BJ (cell line): ENCODE measurements around the gene CD37. TPM values are rescaled to one million over a fixed set of nuclear protein-coding genes. Genes with fewer than 3 reads are reported as not detected.

Source experiments
- CTCF ChIA-PET: fragments of 350-600 bp; formaldehyde crosslinking; extraction: SDS; loops from one replicate; lab custom pipeline; 2021; ENCODE audit warnings: antibody characterized with exemption, inconsistent platforms; lab: Yijun Ruan, JAX
- POLR2A ChIA-PET: fragments of 300-600 bp; sonication (Branson Sonifier 250); formaldehyde crosslinking; extraction: SDS; loops from one replicate; lab custom pipeline; 2021; ENCODE audit warnings: antibody characterized with exemption; lab: Charles Lee
- DNase-seq: peaks from one replicate; pipeline ENCODE4 v3.0.0-alpha.2; 2011; ENCODE audit warnings: low read depth
- H3K27me3 ChIP-seq: 2 replicates; pipeline ENCODE4 v1.6.0; 2011; ENCODE audit warnings: low read length; ENCODE audit not compliant: control insufficient read depth, insufficient read depth
- H3K36me3 ChIP-seq: 2 replicates; pipeline ENCODE4 v1.5.1; 2011; ENCODE audit warnings: low read length; ENCODE audit not compliant: control insufficient read depth, insufficient read depth
- H3K4me3 ChIP-seq: 2 replicates; pipeline ENCODE4 v1.5.1; 2011; ENCODE audit warnings: low read depth, mild to moderate bottlenecking, control low read depth, low read length
- CTCF ChIP-seq: IDR thresholded peaks from 2 replicates; pipeline ENCODE4 v1.5.1; 2011; ENCODE audit warnings: low read depth, mild to moderate bottlenecking, control low read depth, inconsistent platforms, low read length, moderate library complexity; ENCODE audit not compliant: insufficient read depth
- polyA plus RNA-seq: library from polyadenylated mRNA; depleted of rRNA; stranded (reverse); fragments of >200 nt; gene quantifications from 2 replicates; pipeline ENCODE4 v1.2.3, GENCODE V29; 2011

CD37 gene
- polyA plus RNA-seq, 1 experiment, result not detected

GRCh38 chr19:49333418-49333805 is 1.8 kb upstream of the CD37 start:
- H3K27me3 ChIP-seq, result no peaks in the 10 kb centered on the region
- no peak overlapping the region for H3K4me3 ChIP-seq
- CTCF ChIA-PET, result no interaction called here
- no peak for DNase-seq
- no peak for TF ChIP-seq CTCF
- no peaks in the 10 kb centered on the region; the same call in 1 of the 2 replicates for H3K36me3 ChIP-seq
- POLR2A ChIA-PET, result no interaction called here

- DNase-seq, result no peak
- ChIA-PET CTCF (no interaction called here), POLR2A (no interaction called here)
- TF ChIP-seq CTCF, result no peak
- Histone ChIP-seq H3K4me3 (no peak overlapping the region), H3K36me3 (no peaks in the 10 kb centered on the region; the same call in 1 of the 2 replicates), H3K27me3 (no peaks in the 10 kb centered on the region)
These were observed 1.4 kb upstream of the CD37 start for GRCh38 chr19:49333811-49334288.

GRCh38 chr19:49335784-49336481 is 727 bp downstream of the CD37 start:
- POLR2A ChIA-PET, result no interaction called here
- Histone ChIP-seq H3K36me3 (no peaks in the 10 kb centered on the region; the same call in 1 of the 2 replicates), H3K4me3 (no peak overlapping the region), H3K27me3 (no peaks in the 10 kb centered on the region)
- CTCF ChIA-PET, result interaction anchor here (1.2 kb wide), 1 partner anchor 35 kb away, joined by 10 read pairs; no protein-coding TSS in a partner anchor
- no peak for TF ChIP-seq CTCF
- DNase-seq, result no peak

- no peak for TF ChIP-seq CTCF
- Histone ChIP-seq H3K36me3 (no peaks in the 10 kb centered on the region; the same call in 1 of the 2 replicates), H3K27me3 (no peaks in the 10 kb centered on the region), H3K4me3 (no peak overlapping the region)
- no peak for DNase-seq
- ChIA-PET CTCF (interaction anchor here (0.6 to 1.7 kb wide), 3 partner anchors 25 to 111 kb away, joined by 3 to 10 read pairs (median 5); no protein-coding TSS in a partner anchor), POLR2A (no interaction called here)
These were observed 1.5 kb downstream of the CD37 start for GRCh38 chr19:49336482-49337266.
